Amygdala (tissue), 56 donors: ENCODE data around the gene PRLR.

Experiments used
- DNase-seq, 56 donors: peaks; one replicate each; lab custom pipeline; 2025; lab: John Stamatoyannopoulos, UW

Gene PRLR

GRCh38 chr5:35015063-35015462, 215.2 kb downstream of the PRLR start:
- no peak for DNase-seq

- no peak for DNase-seq
These were observed 217.5 kb downstream of the PRLR start for GRCh38 chr5:35012796-35013195.

GRCh38 chr5:35012365-35012764, 217.9 kb downstream of the PRLR start:
- DNase-seq: no peak

GRCh38 chr5:35010676-35011075, 219.6 kb downstream of the PRLR start:
- DNase-seq: no peak

GRCh38 chr5:35009657-35010056, 220.6 kb downstream of the PRLR start:
- DNase-seq: no peak

- DNase-seq: no peak
These were observed 221.3 kb downstream of the PRLR start for GRCh38 chr5:35009019-35009418.

GRCh38 chr5:35004771-35005170, 225.5 kb downstream of the PRLR start:
- DNase-seq: no peak

GRCh38 chr5:35004200-35004599, 226.1 kb downstream of the PRLR start:
- no peak for DNase-seq

- DNase-seq: peak in 37 of 56 donors; percentile 1 to 70 (median 19)
These were observed 227.0 kb downstream of the PRLR start for GRCh38 chr5:35003018-35003957.

- no peak for DNase-seq
These were observed 227.8 kb downstream of the PRLR start for GRCh38 chr5:35002459-35002858.

- DNase-seq: no peak
These were observed 228.4 kb downstream of the PRLR start for GRCh38 chr5:35001842-35002241.
